Skeletal muscle tissue (tissue), 4 donors: ENCODE measurements around the gene CEP41. TPM values are rescaled to one million over a fixed set of nuclear protein-coding genes. Genes with fewer than 3 reads are reported as not detected.

Experiments
- H3K27ac ChIP-seq: one replicate; pipeline ENCODE4 v1.7.0; 2013; ENCODE audit warnings: mild to moderate bottlenecking, low read depth, low read length, inconsistent platforms
- H3K27me3 ChIP-seq, 3 donors: one replicate each; pipeline ENCODE4 v1.7.0; 2013; ENCODE audit warnings: low read length in 3 of 3; ENCODE audit not compliant: control insufficient read depth in 3 of 3, insufficient read depth in 3 of 3
- H3K36me3 ChIP-seq, 3 donors: one replicate each; pipeline ENCODE4 v1.7.0; 2013; ENCODE audit warnings: low read length in 3 of 3; ENCODE audit not compliant: control insufficient read depth in 3 of 3, insufficient read depth in 3 of 3
- H3K4me1 ChIP-seq, 3 donors: one replicate each; pipeline ENCODE4 v1.7.0; 2013; ENCODE audit warnings: low read length in 3 of 3, mild to moderate bottlenecking in 3 of 3; ENCODE audit not compliant: control insufficient read depth in 3 of 3, insufficient read depth in 3 of 3
- H3K4me3 ChIP-seq, 3 donors: one replicate each; pipeline ENCODE4 v1.7.0; 2013; ENCODE audit warnings: low read length in 3 of 3
- H3K9ac ChIP-seq, 3 donors: one replicate each; pipeline ENCODE4 v1.7.0; 2013; ENCODE audit warnings: low read length in 3 of 3, mild to moderate bottlenecking in 3 of 3, moderate library complexity in 2 of 3, low read depth in 1 of 3
- H3K9me3 ChIP-seq, 3 donors: one replicate each; pipeline ENCODE4 v1.7.0; 2013; ENCODE audit warnings: low read length in 3 of 3; ENCODE audit not compliant: control insufficient read depth in 3 of 3
- total RNA-seq: library from RNA; depleted of rRNA; stranded (reverse); fragments of >200 nt; gene quantifications from one replicate; pipeline ENCODE4 v1.2.3, GENCODE V29; 2014
- donor health status: Osteomylitis.

The CEP41 gene
- total RNA-seq, 1 donor from 2014 or later: 7.8 TPM

DNA sequence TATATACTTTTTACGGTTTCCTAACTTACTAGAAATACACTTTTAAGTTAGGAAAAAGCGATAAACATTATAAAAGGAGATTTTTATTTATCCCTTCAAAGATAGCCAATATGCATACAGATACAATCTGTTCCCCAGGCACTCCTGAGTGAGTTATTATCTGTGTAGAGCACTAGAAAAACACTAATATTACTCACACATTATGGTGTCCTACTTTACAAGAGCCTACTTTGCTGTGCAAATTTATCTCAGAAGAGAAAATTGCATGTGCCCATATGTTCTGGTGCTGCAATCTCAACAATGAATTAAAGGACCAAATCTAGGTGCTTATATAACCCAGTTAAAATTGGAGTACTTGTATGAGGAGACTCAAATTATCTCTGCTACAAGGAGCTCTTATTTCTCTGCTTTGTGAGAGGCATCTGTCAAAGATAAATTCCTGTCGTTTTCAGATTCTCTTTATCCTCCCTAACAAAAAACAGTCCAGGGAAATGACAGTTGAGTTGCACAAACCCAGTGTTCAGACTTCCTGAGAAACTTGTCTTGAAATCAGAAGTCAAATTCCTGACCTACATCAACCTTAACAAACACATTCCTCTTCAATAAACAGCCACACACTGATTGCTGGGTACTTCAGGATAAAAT is 31.6 kb downstream of the CEP41 start:
- Histone ChIP-seq H3K36me3 (peaks cover 0 to 2% (median 0%) of the 10 kb centered on the region in 3 donors), H3K9me3 (no peaks in the 10 kb centered on the region), H3K4me3 (no peak overlapping the region), H3K27me3 (no peaks in the 10 kb centered on the region), H3K9ac (no peak overlapping the region), H3K4me1 (no peaks in the 10 kb centered on the region), H3K27ac (no peak overlapping the region)

DNA sequence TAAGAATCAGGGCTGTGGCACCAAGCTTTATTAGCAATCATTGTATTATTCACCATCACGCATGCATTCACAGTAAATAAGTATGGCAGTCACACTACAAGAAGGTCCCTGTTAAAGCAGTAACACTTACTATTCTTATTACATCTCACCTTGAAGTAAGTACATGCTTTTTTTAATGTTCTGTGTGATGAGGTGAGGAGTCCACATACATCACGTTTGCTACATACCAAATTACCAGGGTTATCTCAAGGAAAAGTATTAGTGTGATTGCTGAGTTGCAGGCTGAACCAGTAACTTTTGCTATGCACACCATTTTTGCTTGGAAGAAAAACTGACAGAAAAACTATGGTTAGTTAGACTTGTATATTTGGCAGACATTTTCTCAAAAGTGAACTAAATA is 35.8 kb downstream of the CEP41 start:
- H3K4me3 ChIP-seq: no peak overlapping the region
- H3K27ac ChIP-seq: no peak overlapping the region
- no peaks in the 10 kb centered on the region for H3K27me3 ChIP-seq
- H3K36me3 ChIP-seq: peaks cover 0 to 9% (median 3%) of the 10 kb centered on the region in 3 donors
- H3K9me3 ChIP-seq: no peaks in the 10 kb centered on the region
- H3K4me1 ChIP-seq: peaks cover 0 to 5% (median 0%) of the 10 kb centered on the region in 3 donors
- H3K9ac ChIP-seq: no peak overlapping the region

DNA sequence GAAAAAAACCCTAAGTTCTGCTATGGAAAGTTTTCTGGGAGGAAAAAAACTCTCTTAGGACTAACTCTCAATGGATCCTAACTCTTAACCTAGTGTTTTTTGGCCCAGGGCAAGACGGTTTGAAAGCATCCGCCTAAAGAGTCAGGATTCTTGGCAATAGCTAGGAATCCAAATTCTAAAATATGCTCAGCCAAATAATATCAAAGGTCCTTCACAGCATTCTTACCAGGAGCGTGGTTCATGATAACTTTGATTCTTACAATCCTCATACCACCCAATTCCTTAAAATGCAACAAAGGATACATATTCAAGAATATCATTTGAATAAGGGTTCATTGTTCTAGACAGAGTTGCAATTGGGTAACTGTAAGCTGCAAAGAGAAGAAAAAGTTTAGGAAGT is 39.2 kb downstream of the CEP41 start:
- Histone ChIP-seq H3K9ac (no peak overlapping the region), H3K9me3 (no peaks in the 10 kb centered on the region), H3K4me3 (no peak overlapping the region), H3K27ac (no peak overlapping the region), H3K4me1 (peaks cover 0 to 5% (median 0%) of the 10 kb centered on the region in 3 donors), H3K27me3 (no peaks in the 10 kb centered on the region), H3K36me3 (peaks cover 0 to 7% (median 3%) of the 10 kb centered on the region in 3 donors)

DNA sequence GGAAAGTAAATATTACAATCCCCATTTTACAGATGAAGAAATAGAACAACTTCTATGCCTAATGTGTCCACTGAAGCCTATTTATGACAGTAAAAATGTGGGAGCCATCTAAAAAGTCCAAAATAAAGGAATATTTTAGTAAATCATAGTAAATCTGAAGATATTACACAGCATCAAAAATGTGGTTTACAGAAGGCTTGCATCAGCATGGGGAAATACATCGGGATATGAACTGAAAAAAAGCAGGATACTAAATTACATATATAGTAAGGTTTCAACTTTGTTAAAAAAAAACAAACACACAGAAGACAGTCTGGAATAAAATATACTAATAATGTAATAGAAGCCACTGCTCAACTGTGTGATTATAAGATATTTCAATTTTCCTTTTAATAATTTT is 39.7 kb downstream of the CEP41 start:
- no peaks in the 10 kb centered on the region for H3K9me3 ChIP-seq

DNA sequence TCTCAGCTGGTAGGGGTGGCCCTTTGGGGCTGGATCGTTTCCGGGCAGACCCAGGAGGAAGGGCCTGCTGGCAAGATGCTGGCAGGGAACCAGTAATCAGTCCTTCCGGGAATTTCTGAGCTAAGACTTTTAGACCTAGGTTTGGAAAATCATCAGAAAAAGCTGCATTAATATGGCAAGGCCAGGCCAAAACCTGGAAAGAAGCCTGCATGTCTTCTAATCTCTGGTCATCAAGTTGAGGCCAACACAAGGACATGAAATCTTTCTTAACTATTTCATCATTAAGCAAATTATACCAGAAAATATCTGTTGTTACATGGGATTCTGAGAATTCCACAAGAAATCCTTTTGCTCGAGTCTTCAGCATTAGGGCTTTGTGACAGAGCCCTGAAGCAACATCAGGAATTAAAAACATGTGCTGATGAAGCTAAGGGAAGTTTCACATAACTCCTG is 40.7 kb downstream of the CEP41 start:
- Histone ChIP-seq H3K4me1 (peaks cover 0 to 5% (median 0%) of the 10 kb centered on the region in 3 donors), H3K36me3 (peaks cover 0 to 7% (median 3%) of the 10 kb centered on the region in 3 donors), H3K9me3 (no peaks in the 10 kb centered on the region), H3K27me3 (no peaks in the 10 kb centered on the region), H3K4me3 (no peak overlapping the region), H3K27ac (no peak overlapping the region), H3K9ac (no peak overlapping the region)

More for the DNA sequence above, 39.7 kb downstream of the CEP41 start:
- Histone ChIP-seq H3K27ac (no peak overlapping the region), H3K4me1 (peaks cover 0 to 5% (median 0%) of the 10 kb centered on the region in 3 donors), H3K36me3 (peaks cover 0 to 7% (median 3%) of the 10 kb centered on the region in 3 donors), H3K4me3 (no peak overlapping the region), H3K27me3 (no peaks in the 10 kb centered on the region), H3K9ac (no peak overlapping the region)

DNA sequence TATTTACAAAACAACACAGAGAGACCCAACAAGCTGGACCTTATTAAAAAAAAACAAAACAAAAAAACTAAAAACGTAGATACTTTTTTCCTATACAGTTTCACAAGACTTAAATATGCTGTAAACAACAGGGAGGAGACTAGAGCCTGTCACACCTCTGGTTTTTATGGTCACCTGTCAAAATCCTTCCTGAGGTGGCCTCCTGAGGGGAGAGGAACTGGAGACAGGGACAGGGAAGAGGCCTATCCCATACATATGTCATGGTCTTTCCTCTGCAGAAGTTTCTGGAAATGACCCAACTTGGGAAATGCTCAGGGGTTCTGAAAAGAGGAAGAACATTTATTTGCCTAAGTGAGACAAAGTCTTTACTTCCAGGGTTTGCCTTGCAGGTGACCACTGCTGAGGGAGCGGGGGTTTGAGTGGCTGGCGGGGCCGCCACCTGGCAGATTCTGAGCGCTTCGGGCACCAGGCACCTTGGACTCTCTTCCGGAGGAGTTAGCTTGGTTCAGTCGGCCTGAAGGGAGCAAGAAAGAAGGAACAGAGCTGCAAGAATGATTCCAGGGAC is 42.2 kb downstream of the CEP41 start:
- Histone ChIP-seq H3K4me3 (no peak overlapping the region), H3K4me1 (peaks cover 0 to 9% (median 0%) of the 10 kb centered on the region in 3 donors), H3K27ac (no peak overlapping the region), H3K36me3 (peaks cover 0 to 7% (median 3%) of the 10 kb centered on the region in 3 donors), H3K9me3 (no peaks in the 10 kb centered on the region), H3K9ac (no peak overlapping the region), H3K27me3 (no peaks in the 10 kb centered on the region)

DNA sequence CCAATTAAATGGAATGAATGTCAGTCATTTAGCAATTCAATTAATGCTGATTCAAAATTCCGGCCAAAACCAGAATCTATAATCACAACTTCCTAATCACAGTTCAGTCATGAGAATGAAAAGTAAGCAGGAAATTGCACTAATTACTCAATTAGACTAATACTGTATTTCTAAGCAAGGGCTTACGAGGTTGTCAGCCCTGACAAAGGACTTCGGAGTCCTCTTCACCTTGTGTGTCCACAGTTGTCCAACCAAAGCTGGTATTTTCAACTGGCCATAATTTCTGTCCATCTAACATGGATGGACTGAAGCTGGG is 43.1 kb downstream of the CEP41 start:
- Histone ChIP-seq H3K27me3 (no peaks in the 10 kb centered on the region), H3K27ac (no peak overlapping the region), H3K9me3 (no peaks in the 10 kb centered on the region), H3K4me3 (no peak overlapping the region), H3K9ac (no peak overlapping the region), H3K36me3 (peaks cover 0 to 4% (median 0%) of the 10 kb centered on the region in 3 donors), H3K4me1 (peaks cover 0 to 12% (median 0%) of the 10 kb centered on the region in 3 donors)

DNA sequence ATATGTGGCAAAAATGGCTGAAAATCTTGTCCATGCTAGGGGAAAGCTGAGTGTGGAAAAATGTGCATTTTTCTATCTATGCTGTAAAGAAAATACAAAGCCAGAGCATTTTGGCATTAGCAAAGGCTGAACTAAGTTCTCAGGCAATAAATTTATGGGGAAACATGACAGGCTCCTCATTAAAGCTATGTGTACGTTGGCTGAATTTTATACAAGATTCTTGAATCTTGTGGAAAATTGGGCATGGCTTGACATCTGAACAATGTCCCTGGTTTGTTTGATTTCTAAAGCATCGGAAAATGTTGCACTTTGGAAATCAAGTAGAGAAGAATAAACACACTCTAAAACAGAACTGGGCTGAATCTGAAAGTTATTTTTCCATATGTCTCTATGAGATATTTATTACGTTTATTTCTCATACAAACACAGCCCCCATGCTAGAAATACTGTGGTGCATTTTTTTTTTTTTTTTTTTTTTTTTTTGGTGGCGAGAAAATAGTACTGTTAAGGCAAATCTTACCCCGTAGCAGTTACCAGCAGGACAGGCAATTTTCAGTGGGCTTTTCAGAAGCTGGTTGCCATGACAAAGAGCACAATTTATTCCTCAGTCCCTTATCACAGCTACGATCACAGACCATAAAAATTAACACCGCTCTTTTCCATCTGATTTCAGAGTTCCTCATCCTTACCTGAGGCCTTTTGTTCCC is 43.6 kb downstream of the CEP41 start:
- Histone ChIP-seq H3K4me3 (no peak overlapping the region), H3K27me3 (no peaks in the 10 kb centered on the region), H3K9me3 (no peaks in the 10 kb centered on the region), H3K27ac (no peak overlapping the region), H3K4me1 (peaks cover 0 to 12% (median 0%) of the 10 kb centered on the region in 3 donors), H3K9ac (no peak overlapping the region), H3K36me3 (no peaks in the 10 kb centered on the region)

DNA sequence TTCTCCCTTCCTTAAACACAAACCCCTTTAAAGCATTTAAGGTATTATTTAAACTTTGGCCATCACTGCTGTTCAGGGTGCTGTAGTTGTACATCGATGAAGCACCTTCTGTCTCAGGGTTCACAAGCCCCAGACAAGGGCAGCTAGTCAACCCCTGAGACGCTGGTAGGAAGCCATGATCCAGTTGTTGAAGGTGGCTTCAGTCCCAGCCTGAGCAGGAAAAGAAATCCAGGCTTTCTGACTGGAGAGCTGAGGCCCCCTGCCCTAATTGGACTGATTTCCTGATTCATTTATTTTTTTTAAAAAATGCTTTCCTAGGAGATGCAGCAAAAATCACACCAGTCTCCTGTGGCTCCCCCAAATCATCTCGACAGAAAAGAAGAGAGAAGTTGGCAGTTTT is 44.7 kb downstream of the CEP41 start:
- H3K27me3 ChIP-seq: no peaks in the 10 kb centered on the region
- H3K4me1 ChIP-seq: peaks cover 0 to 12% (median 0%) of the 10 kb centered on the region in 3 donors
- H3K27ac ChIP-seq: no peak overlapping the region
- no peak overlapping the region for H3K4me3 ChIP-seq
- no peak overlapping the region for H3K9ac ChIP-seq
- H3K36me3 ChIP-seq: no peaks in the 10 kb centered on the region
- H3K9me3 ChIP-seq: no peaks in the 10 kb centered on the region

DNA sequence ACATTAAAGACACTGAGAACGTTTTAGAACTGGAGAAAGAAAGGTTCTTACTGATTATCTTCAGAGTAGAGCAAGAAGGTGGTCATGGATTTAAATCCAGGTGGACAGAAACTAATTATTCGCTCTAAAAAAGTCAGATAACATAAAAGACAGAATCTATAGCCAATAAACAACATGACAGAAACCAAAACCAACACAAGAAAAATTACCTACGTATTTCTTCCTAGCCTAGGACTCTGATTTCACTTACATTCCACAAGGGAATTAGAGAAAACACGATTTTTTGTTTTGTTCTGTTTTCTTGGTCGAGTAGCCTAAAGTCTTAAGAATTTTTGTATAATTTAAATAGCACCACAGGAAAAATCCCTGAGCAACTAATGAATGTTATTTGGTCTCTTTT is 45.4 kb downstream of the CEP41 start:
- Histone ChIP-seq H3K9me3 (no peaks in the 10 kb centered on the region), H3K4me1 (peaks cover 0 to 8% (median 0%) of the 10 kb centered on the region in 3 donors), H3K27me3 (no peaks in the 10 kb centered on the region), H3K9ac (no peak overlapping the region), H3K4me3 (no peak overlapping the region), H3K36me3 (no peaks in the 10 kb centered on the region), H3K27ac (no peak overlapping the region)
